GM12878 (cell line): ENCODE results near the gene KCNIP2. TPM values are rescaled to one million over a fixed set of nuclear protein-coding genes. Genes with fewer than 3 reads are reported as not detected.

Source experiments
- ATAC-seq: fragments of 200-7000 bp; cut with Tn5 transposase; 3 replicates; pipeline ENCODE4 v1.9.1; 2020; ENCODE audit warnings: mild to moderate bottlenecking, moderate library complexity
- BruUV-seq: library from RNA; stranded (reverse); fragments of 400-500 nt; replicated peaks from 2 replicates; lab custom pipeline; 2021; lab: Mats Ljungman, UMichigan
- CTCF ChIA-PET: fragments of 300-600 bp; sonication (Branson Sonifier 250); formaldehyde crosslinking; extraction: SDS; loops from one replicate; lab custom pipeline; 2021; ENCODE audit warnings: inconsistent platforms; lab: Yijun Ruan, JAX
- POLR2A ChIA-PET: fragments of 350-600 bp; formaldehyde crosslinking; extraction: SDS; loops from one replicate; lab custom pipeline; 2021; ENCODE audit warnings: inconsistent platforms; lab: Charles Lee
- RAD21 ChIA-PET: fragments of 300-600 bp; sonication (Branson Sonifier 250); formaldehyde crosslinking; loops from one replicate; lab custom pipeline; 2023; ENCODE audit warnings: antibody characterized with exemption; ENCODE audit not compliant: unreplicated experiment; lab: Charles Lee
- SMC1A ChIA-PET: fragments of 300-600 bp; sonication (Branson Sonifier 250); formaldehyde crosslinking; loops from one replicate; lab custom pipeline; 2023; ENCODE audit not compliant: unreplicated experiment, uncharacterized antibody; lab: Charles Lee
- DNase-seq: peaks from one replicate; pipeline ENCODE4 v3.0.0-alpha.2; 2011; ENCODE audit warnings: low read depth, low spot score
- FAIRE-seq: peaks from 3 replicates; lab custom pipeline; 2011; peaks lifted over from hg19 to GRCh38; lab: Jason Lieb, UNC
- H2AFZ ChIP-seq: 2 replicates; pipeline ENCODE4 v1.6.0; 2011; ENCODE audit warnings: low read depth, low read length, control low read depth; ENCODE audit not compliant: control insufficient read depth
- H3K27ac ChIP-seq: 2 replicates; pipeline ENCODE4 v1.5.1; 2011; ENCODE audit warnings: control low read depth; ENCODE audit not compliant: control insufficient read depth, insufficient read depth
- H3K27me3 ChIP-seq, 2 experiments: replicated peaks in 1 of 2; 2 replicates each; pipeline versions ENCODE4 v1.6.0 to v1.6.1; 2011; ENCODE audit warnings: low read length in 1 of 2; ENCODE audit not compliant: control insufficient read depth in 2 of 2, insufficient read depth in 2 of 2
- H3K36me3 ChIP-seq, 2 experiments: 2 replicates each; pipeline ENCODE4 v1.5.1; 2011; ENCODE audit warnings: low read length in 1 of 2; ENCODE audit not compliant: control insufficient read depth in 2 of 2, insufficient read depth in 2 of 2
- H3K4me1 ChIP-seq: 2 replicates; pipeline ENCODE4 v1.6.1; 2011; ENCODE audit warnings: mild to moderate bottlenecking, low read length, moderate library complexity, mixed read lengths; ENCODE audit not compliant: control insufficient read depth, insufficient read depth
- H3K4me2 ChIP-seq: 2 replicates; pipeline ENCODE4 v1.6.0; 2011; ENCODE audit warnings: control low read depth; ENCODE audit not compliant: control insufficient read depth, insufficient read depth
- H3K4me3 ChIP-seq: fragments of 200-600 bp; sonication (generic); 2 replicates; pipeline ENCODE4 v1.5.1; 2016
- H3K79me2 ChIP-seq: 2 replicates; pipeline ENCODE4 v1.6.0; 2011; ENCODE audit warnings: low read length; ENCODE audit not compliant: control insufficient read depth, insufficient read depth
- H3K9ac ChIP-seq: 2 replicates; pipeline ENCODE4 v1.8.0; 2011; ENCODE audit warnings: low read length, control low read depth, mixed read lengths; ENCODE audit not compliant: control insufficient read depth, insufficient read depth
- H3K9me3 ChIP-seq: replicated peaks from 3 replicates; pipeline ENCODE4 v1.5.1; 2011; ENCODE audit warnings: mild to moderate bottlenecking, low read length; ENCODE audit not compliant: control insufficient read depth, insufficient read depth
- H4K20me1 ChIP-seq: 2 replicates; pipeline ENCODE4 v1.6.0; 2011; ENCODE audit not compliant: control insufficient read depth, insufficient read depth
- EED ChIP-seq: sonication (generic); IDR thresholded peaks from 2 replicates; pipeline ENCODE4 v1.6.1; 2016; ENCODE audit warnings: antibody characterized with exemption, low read depth
- MTA2 ChIP-seq: fragments of 450-650 bp; IDR thresholded peaks from 2 replicates; pipeline ENCODE4 v1.6.1; 2016; ENCODE audit warnings: low read depth, mild to moderate bottlenecking, moderate library complexity
- SMAD5 ChIP-seq: IDR thresholded peaks from 2 replicates; pipeline ENCODE4 v1.6.1; 2016; ENCODE audit warnings: antibody characterized with exemption, low read depth
- ZNF384 ChIP-seq: IDR thresholded peaks from 2 replicates; pipeline ENCODE4 v1.6.1; 2012; ENCODE audit warnings: low read depth, mild to moderate bottlenecking, low read length, improper control_type of control experiment, borderline replicate concordance
- ZNF592 ChIP-seq: fragments of 450-650 bp; IDR thresholded peaks from 2 replicates; pipeline ENCODE4 v1.6.1; 2017; ENCODE audit warnings: mild to moderate bottlenecking, moderate library complexity
- ZNF687 ChIP-seq: fragments of 450-650 bp; IDR thresholded peaks from 2 replicates; pipeline ENCODE4 v1.6.1; 2017; ENCODE audit warnings: mild to moderate bottlenecking, moderate library complexity
- WGBS: methylation state at CpG from one replicate; pipeline ENCODE4 v1.1.6; 2016; ENCODE audit warnings: low lambda C conversion rate; ENCODE audit not compliant: insufficient replicate concordance, insufficient coverage; ENCODE audit errors: missing lambda C conversion rate; 5-methylcytosine and 5-hydroxymethylcytosine counted together
- in situ Hi-C: fragments of 300-500 bp; cut with MboI; formaldehyde crosslinking; loops from 9 replicates; pipeline ENCODE4 v1.14.3; 2018; ENCODE audit warnings: mixed read lengths
- intact Hi-C: fragments of 100-400 bp; cut with micrococcal nuclease; formaldehyde crosslinking; loops from one replicate; pipeline ENCODE4 v1.14.2; 2022; ENCODE audit not compliant: unreplicated experiment
- polyA plus RNA-seq, 11 experiments: library from polyadenylated mRNA; depleted of rRNA in 4 of 11; unstranded in 6 of 11; stranded (reverse) in 5 of 11; fragments of >200 nt; fragmentation: Nextera tagmentation in 4 of 11; fragmentation: Illumina TruSeq in 1 of 11; extraction: Ambion mirVana in 4 of 11; extraction: Trizol in 1 of 11; gene quantifications; 1 replicate in 1 of 11; 2 replicates in 10 of 11; pipeline versions ENCODE4 v1.2.1 to v1.2.3, GENCODE V29; 2011 to 2016; ENCODE audit warnings: inconsistent platforms in 2 of 11, missing spikeins in 2 of 11, low read depth in 1 of 11
- total RNA-seq, 4 experiments: library from RNA; depleted of rRNA in 3 of 4; stranded (reverse); fragments of >200 nt in 3 of 4; fragmentation: Illumina TruSeq in 1 of 4; extraction: Trizol in 1 of 4; gene quantifications; 2 replicates each; pipeline versions ENCODE4 v1.2.1 to v1.2.3, GENCODE V29; 2013 to 2021

The KCNIP2 gene
- total and polyA plus RNA-seq, 10 of the 15 experiments (the other 5 are each of a cell fraction or from before 2014, with no cell fraction given) = 0.46 to 4.3 (median 1.7) TPM

GRCh38 chr10:101881036-101881774, 37.6 kb upstream of the KCNIP2 start:
- Histone ChIP-seq H3K79me2 (no peaks in the 10 kb centered on the region), H3K4me3 (no peak overlapping the region)
- WGBS = 49% methylated on average over 2 of the region's 2 CpGs
- in situ Hi-C loops = loop anchor here (5.0 kb wide), 1 partner anchor 126 kb away; no protein-coding TSS in a partner anchor
- BruUV-seq = no TSS peak
- TF ChIP-seq ZNF592 (peak; percentile 55; the same call in 1 of the 2 replicates), EED (no peak), ZNF384 (peak; percentile 65; the same call in 1 of the 2 replicates), ZNF687 (peak; percentile 74; the same call in 1 of the 2 replicates), MTA2 (peak; percentile 21; the same call in 1 of the 2 replicates), SMAD5 (no peak)
- TF ChIP-seq, all 136 proteins: peak for 4
- H3K27me3 ChIP-seq = no peaks in the 10 kb centered on the region
- H3K4me1 ChIP-seq = no peaks in the 10 kb centered on the region
- intact Hi-C loops = no loop called here
- peaks cover 0 to 10% of the 10 kb centered on the region in 2 experiments; a peak in 3 of 4 replicates for H3K36me3 ChIP-seq
- H3K9me3 ChIP-seq = no peaks in the 10 kb centered on the region
- ChIA-PET POLR2A (interaction anchor here (0.6 to 2.2 kb wide), 6 partner anchors 9 to 122 kb away, joined by 3 to 8 read pairs (median 4); no protein-coding TSS in a partner anchor), CTCF (interaction anchor here (1.1 to 17.9 kb wide), 6 partner anchors 8 to 192 kb away, joined by 3 to 398 read pairs (median 34); partner anchors contain the start of gene KCNIP2), SMC1A (interaction anchor here (1.0 to 7.3 kb wide), 11 partner anchors 8 to 128 kb away, joined by 3 to 78 read pairs (median 7); no protein-coding TSS in a partner anchor), RAD21 (interaction anchor here (0.6 to 12.3 kb wide), 9 partner anchors 7 to 129 kb away, joined by 3 to 206 read pairs (median 5); no protein-coding TSS in a partner anchor)
- no peak overlapping the region for H3K27ac ChIP-seq
- FAIRE-seq (no peak), DNase-seq (no peak), ATAC-seq (peak; percentile 85)
- no peak overlapping the region for H2AFZ ChIP-seq
- no peaks in the 10 kb centered on the region for H4K20me1 ChIP-seq
- no peak overlapping the region for H3K9ac ChIP-seq
- H3K4me2 ChIP-seq = no peak overlapping the region
